BJ (cell line): ENCODE results near the gene ACER3. TPM values are rescaled to one million over a fixed set of nuclear protein-coding genes. Genes with fewer than 3 reads are reported as not detected.
"Not testable (repeated sequence)": the region's sequence is repeated elsewhere in the genome, so short reads cannot be mapped to it uniquely, and the experiment has no call there.

Experiments
- CTCF ChIA-PET: fragments of 350-600 bp; formaldehyde crosslinking; extraction: SDS; loops from one replicate; lab custom pipeline; 2021; ENCODE audit warnings: antibody characterized with exemption, inconsistent platforms; lab: Yijun Ruan, JAX
- POLR2A ChIA-PET: fragments of 300-600 bp; sonication (Branson Sonifier 250); formaldehyde crosslinking; extraction: SDS; loops from one replicate; lab custom pipeline; 2021; ENCODE audit warnings: antibody characterized with exemption; lab: Charles Lee
- DNase-seq: peaks from one replicate; pipeline ENCODE4 v3.0.0-alpha.2; 2011; ENCODE audit warnings: low read depth
- H3K27me3 ChIP-seq: 2 replicates; pipeline ENCODE4 v1.6.0; 2011; ENCODE audit warnings: low read length; ENCODE audit not compliant: control insufficient read depth, insufficient read depth
- H3K36me3 ChIP-seq: 2 replicates; pipeline ENCODE4 v1.5.1; 2011; ENCODE audit warnings: low read length; ENCODE audit not compliant: control insufficient read depth, insufficient read depth
- H3K4me3 ChIP-seq: 2 replicates; pipeline ENCODE4 v1.5.1; 2011; ENCODE audit warnings: low read depth, mild to moderate bottlenecking, control low read depth, low read length
- polyA plus RNA-seq: library from polyadenylated mRNA; depleted of rRNA; stranded (reverse); fragments of >200 nt; gene quantifications from 2 replicates; pipeline ENCODE4 v1.2.3, GENCODE V29; 2011
- TF ChIP-seq, protein P1 (sequence below): IDR thresholded peaks from 2 replicates; pipeline ENCODE4 v1.5.1; 2011; ENCODE audit warnings: low read depth, mild to moderate bottlenecking, control low read depth, inconsistent platforms, low read length, moderate library complexity; ENCODE audit not compliant: insufficient read depth

Gene ACER3
- polyA plus RNA-seq, 1 experiment, result 9.7 TPM

DNA sequence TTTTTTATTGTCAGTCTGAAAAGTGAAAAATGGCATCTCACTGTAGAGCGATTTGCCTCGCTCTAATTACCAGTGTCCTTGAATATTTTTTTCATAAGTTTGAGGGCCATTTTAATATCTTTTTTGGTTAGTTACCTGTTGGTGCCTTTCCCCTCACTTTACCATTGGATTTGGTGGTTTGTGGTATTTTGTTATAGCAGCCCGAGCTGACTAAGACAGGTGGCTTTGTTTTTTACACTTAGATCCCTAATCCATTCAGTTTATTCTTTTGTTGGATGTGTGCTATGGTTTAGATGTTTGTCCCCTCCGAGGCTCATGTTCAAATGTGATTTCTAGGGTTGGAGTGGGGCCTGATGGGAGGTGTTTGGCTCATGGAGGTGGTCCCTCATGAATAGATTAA is 199.5 kb downstream of the ACER3 start:
- Histone ChIP-seq H3K4me3 (no peak overlapping the region), H3K36me3 (no peaks in the 10 kb centered on the region), H3K27me3 (peaks cover 2% of the 10 kb centered on the region; the same call in 1 of the 2 replicates)
- ChIA-PET CTCF (interaction anchor here (2.9 kb wide), 1 partner anchor 31 kb away, joined by 11 read pairs; no protein-coding TSS in a partner anchor), POLR2A (no interaction called here)
- TF ChIP-seq, protein P1, sequence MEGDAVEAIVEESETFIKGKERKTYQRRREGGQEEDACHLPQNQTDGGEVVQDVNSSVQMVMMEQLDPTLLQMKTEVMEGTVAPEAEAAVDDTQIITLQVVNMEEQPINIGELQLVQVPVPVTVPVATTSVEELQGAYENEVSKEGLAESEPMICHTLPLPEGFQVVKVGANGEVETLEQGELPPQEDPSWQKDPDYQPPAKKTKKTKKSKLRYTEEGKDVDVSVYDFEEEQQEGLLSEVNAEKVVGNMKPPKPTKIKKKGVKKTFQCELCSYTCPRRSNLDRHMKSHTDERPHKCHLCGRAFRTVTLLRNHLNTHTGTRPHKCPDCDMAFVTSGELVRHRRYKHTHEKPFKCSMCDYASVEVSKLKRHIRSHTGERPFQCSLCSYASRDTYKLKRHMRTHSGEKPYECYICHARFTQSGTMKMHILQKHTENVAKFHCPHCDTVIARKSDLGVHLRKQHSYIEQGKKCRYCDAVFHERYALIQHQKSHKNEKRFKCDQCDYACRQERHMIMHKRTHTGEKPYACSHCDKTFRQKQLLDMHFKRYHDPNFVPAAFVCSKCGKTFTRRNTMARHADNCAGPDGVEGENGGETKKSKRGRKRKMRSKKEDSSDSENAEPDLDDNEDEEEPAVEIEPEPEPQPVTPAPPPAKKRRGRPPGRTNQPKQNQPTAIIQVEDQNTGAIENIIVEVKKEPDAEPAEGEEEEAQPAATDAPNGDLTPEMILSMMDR, result no peak
- DNase-seq, result no peak

DNA sequence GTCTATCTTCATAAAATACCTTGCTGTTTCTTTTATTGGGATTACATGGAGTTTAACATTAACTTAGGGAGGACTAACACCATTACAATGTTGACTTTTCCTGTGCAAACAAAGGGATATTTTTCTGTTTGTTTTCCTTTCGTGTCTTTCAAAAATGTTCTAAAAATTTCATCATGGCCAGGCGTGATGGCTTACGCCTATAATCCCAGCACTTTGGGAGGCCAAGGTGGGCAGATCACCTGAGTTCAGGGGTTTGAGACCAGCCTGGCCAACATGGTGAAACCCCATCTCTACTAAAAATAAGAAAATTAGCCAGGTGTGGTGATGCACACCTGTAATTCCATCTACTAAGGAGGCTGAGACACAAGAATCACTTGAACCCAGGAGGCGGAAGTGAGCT is 200.5 kb downstream of the ACER3 start:
- CTCF ChIA-PET, H3K27me3 ChIP-seq, H3K4me3 ChIP-seq, POLR2A ChIA-PET, H3K36me3 ChIP-seq, DNase-seq: not testable (repeated sequence)

DNA sequence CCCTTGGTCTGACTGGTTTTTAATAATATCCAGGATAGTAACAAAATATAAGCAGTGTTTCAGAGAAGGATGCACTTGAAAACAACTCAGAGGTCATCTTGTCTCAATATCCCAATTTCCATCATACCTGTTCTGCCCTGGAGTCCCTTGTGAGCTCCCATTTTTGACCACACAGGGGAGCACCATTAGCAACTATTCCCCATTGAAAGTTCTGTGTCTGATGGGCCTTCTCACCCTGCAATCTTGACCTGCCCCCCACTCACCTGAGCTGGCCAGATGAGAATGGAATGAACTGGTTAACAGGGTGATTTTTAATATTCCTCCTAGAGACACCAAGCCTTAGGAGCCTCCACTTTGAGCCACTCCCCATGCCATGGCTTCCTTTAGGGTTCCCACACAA is 202.2 kb downstream of the ACER3 start:
- Histone ChIP-seq H3K36me3 (no peaks in the 10 kb centered on the region), H3K4me3 (no peak overlapping the region), H3K27me3 (peaks cover 2% of the 10 kb centered on the region; the same call in 1 of the 2 replicates)
- POLR2A ChIA-PET, result no interaction called here
- TF ChIP-seq, protein P1, result no peak; the same call in 1 of the 2 replicates
- DNase-seq, result no peak
- CTCF ChIA-PET, result interaction anchor here (0.9 to 5.2 kb wide), 8 partner anchors 10 to 45 kb away, joined by 3 to 86 read pairs (median 3); no protein-coding TSS in a partner anchor

DNA sequence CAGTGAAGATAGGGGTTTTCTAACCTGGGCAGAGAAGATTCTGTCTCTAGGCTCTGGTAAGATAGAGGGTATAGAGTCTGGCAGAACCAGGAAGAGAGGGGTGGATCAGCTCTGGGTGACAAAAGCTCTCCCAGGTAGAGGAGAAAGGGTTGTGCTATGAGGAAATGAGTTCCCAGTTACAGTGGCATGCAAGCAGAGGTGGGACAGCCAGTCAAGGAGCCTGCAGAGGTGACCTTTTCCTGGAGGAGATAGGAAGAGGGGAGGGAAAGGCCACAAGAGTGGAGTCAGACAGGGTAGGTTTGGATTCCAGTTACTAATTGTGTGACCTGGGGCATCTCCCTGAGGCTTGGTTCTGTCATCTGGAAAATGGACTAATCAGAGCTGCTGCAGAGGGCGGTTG is 202.7 kb downstream of the ACER3 start:
- ChIA-PET POLR2A (no interaction called here), CTCF (interaction anchor here (0.9 to 5.2 kb wide), 7 partner anchors 10 to 44 kb away, joined by 3 to 86 read pairs (median 3); no protein-coding TSS in a partner anchor)
- TF ChIP-seq, protein P1, result no peak
- no peak for DNase-seq
- Histone ChIP-seq H3K4me3 (no peak overlapping the region), H3K27me3 (peaks cover 2% of the 10 kb centered on the region; the same call in 1 of the 2 replicates), H3K36me3 (no peaks in the 10 kb centered on the region)

DNA sequence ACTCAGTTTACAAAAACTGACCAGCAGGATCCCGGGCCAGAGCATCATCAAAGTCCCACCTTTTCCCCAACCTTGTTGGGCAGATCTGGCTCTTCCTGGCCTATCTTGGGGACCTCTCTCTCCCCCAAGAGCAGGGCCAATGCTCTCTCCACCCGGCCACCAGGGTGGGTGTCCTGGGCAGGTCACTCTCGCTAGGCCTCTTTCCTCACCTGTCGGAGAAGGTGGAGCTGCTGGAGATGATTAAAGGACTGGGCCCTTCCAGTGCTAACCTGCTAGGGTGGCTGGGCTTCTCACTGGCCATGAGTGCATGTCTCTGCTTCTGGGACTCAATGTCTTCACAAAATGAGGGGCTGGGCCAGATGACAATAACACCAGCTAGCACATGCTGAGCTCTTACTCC is 203.1 kb downstream of the ACER3 start:
- DNase-seq, result no peak
- Histone ChIP-seq H3K4me3 (no peak overlapping the region), H3K36me3 (no peaks in the 10 kb centered on the region), H3K27me3 (peaks cover 2% of the 10 kb centered on the region; the same call in 1 of the 2 replicates)
- TF ChIP-seq, protein P1, result no peak
- ChIA-PET CTCF (interaction anchor here (1.1 to 5.2 kb wide), 5 partner anchors 9 to 38 kb away, joined by 3 to 86 read pairs (median 10); no protein-coding TSS in a partner anchor), POLR2A (no interaction called here)

DNA sequence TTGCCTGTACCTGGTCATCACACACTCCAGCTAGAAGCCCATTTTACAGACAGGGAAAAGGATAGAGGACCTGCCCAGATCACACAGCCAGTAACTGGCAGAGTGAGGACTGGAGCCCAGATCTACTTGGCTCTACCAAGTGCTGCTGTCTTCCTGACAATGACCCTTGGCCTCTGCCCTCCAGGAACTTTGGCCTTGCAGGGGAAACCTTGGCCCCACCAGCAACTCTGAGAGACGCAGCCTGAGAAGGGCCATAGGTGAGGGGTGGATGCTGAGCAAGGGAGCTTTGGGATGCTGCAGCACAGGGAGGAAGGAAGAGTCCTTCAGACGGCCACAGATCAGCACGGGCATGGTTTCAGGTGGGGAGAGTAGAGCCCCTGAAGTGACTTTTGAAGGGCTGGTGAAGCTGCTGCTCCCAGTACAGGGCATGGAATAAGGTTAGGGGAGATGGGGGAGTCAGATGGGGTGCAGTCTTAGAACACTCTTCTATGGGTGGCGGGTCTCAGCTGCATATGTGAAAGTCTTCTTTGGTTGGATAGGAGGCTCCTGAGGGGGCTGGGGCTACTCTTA is 204.0 kb downstream of the ACER3 start:
- TF ChIP-seq, protein P1, result no peak
- POLR2A ChIA-PET, result no interaction called here
- CTCF ChIA-PET, result interaction anchor here (0.9 to 5.2 kb wide), 7 partner anchors 10 to 62 kb away, joined by 3 to 86 read pairs (median 4); no protein-coding TSS in a partner anchor
- Histone ChIP-seq H3K36me3 (no peaks in the 10 kb centered on the region), H3K4me3 (no peak overlapping the region), H3K27me3 (peaks cover 2% of the 10 kb centered on the region; the same call in 1 of the 2 replicates)
- DNase-seq, result no peak
